ENCODE results near the gene PPTC7. TPM values are rescaled to one million over a fixed set of nuclear protein-coding genes. Genes with fewer than 3 reads are reported as not detected.
A peak's percentile ranks its signal among the peaks of the same experiment; 100 is the strongest.
"Not testable (repeated sequence)": the region's sequence is repeated elsewhere in the genome, so short reads cannot be mapped to it uniquely, and the experiment has no call there.

PPTC7 gene
- polyA plus RNA-seq, 6 donors from 2014 or later: 7.1 to 21.3 (median 15.9) TPM

DNA sequence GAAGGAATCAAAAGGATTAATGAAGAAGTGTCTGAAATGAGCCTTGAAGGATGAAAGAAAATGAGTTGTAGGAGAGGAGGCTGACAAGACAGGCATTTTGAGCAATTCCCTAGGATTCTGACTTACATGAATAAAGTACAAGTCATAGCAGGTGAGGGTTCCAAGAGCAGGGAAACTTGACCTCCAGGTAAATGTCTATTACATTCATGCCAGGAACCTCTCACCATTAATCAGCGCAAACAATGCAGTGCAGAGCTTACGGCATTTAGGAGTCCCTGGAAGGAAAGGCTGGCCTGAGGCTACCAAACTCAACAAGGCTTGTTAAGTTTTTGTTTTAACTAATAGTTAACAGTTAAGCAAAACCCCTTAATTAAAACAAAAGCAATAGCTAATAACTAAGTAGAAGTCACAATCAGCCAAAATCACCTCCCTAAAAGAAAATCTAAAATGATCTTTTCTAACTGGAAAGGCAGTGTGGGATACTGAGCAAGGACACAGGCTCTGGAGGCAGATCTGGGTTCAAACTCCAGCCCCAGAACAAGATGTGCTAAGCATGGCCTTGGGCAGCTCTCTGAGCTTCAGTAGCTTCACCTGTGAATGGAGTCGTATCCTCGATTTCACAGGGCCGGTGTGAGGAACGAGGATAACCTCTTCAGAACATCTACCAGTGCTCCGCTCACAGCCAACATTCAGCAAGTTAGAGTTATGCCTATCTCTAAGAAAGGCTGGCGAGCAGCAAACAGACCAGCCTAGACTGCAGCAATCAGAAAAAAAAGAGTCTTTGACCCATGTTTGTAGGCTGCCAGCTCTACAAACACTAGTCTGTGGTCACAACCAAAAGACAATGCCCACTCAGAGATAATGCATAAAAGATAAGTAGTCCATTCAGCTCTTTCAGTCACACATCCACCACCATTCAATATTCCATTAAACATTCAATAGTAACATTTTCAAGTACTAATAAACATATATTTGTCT is 16.9 kb downstream of the PPTC7 start:
- no peak for DNase-seq
- Mint-ChIP-seq H3K27ac (peak overlapping the region; percentile 49 to 97 (median 82)), H3K36me3 (peaks cover 7 to 8% of the 10 kb centered on the region in 2 donors), H3K4me3 (peak overlapping the region in 4 of 8 donors; percentile 1 to 70 (median 36)), H3K9me3 (peaks cover 0 to 16% (median 8%) of the 10 kb centered on the region in 7 donors), H3K4me1 (peaks cover 31 to 75% (median 64%) of the 10 kb centered on the region in 3 donors), H3K27me3 (no peaks in the 10 kb centered on the region)
- no peak for ATAC-seq (ENCODE audit: low read depth in 2 of 2)

DNA sequence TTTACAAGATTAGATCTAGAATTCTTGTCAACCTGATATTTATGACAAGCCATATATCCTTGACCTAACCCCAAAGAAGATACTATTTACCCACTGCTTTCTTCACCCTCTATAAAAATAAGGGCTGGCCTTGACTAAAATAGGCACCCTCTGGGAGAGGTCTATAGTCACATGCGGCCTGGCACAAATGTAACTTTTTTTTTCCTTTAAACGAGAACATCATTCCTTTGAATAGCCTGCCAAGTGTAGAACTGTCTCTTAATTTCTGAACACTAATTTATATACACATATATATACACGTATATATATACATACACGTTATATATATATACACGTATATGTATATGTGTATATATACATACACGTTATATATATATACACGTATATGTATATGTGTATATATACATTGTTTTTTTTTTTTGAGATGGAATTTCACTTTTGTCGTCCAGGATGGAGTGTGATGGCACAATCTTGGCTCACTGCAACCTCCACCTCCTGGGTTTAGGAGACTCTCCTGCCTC is 18.6 kb downstream of the PPTC7 start:
- Mint-ChIP-seq H3K9me3 (peaks cover 0 to 9% (median 3%) of the 10 kb centered on the region in 7 donors), H3K4me1 (peaks cover 40 to 90% (median 81%) of the 10 kb centered on the region in 3 donors), H3K27me3 (no peaks in the 10 kb centered on the region), H3K4me3 (peak overlapping the region in 1 of 8 donors; percentile 25), H3K36me3 (peaks cover 1 to 3% of the 10 kb centered on the region in 2 donors), H3K27ac (peak overlapping the region; percentile 90 to 99 (median 98))
- no peak for ATAC-seq (ENCODE audit: low read depth in 2 of 2)
- DNase-seq: no peak

DNA sequence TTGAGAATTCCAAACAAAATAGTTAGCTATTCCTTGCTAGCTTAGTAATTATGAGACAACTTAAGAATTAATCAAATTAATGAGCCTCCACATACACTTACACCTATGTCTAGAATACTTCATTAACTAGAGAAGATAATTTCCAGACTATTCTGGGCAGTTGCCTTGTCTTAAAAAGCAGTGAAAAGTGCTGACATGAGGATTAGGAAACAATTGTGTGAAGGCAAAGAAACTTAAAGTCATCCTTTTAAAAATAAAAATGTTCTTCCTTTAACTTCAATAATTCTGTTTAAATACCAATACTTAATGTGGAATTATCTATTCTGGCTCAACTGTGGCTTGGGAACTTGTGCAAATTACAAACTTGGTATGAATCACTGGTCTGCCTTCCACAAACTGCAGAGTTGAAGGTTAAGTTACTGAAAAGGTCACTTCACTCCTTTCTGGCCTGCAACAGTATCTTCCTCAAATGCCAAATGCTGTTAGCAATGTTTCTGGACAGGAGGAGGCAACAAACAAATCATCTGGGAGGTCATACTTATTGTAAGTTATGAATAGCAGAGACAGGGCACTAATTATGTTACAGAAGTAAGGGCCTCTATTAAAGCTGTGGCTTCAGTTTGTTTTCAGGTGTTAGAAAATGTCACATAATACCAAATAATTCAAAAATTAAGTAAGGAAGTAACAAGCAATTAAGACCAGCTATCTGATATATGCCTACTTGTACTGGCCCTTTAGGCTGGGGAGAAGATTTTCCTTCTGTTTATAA is 19.2 kb downstream of the PPTC7 start:
- Mint-ChIP-seq H3K27ac (peak overlapping the region; percentile 95 to 99 (median 98)), H3K4me1 (peaks cover 40 to 94% (median 84%) of the 10 kb centered on the region in 3 donors), H3K27me3 (no peaks in the 10 kb centered on the region), H3K4me3 (no peak overlapping the region), H3K9me3 (peaks cover 0 to 6% (median 0%) of the 10 kb centered on the region in 7 donors), H3K36me3 (no peaks in the 10 kb centered on the region)
- DNase-seq: no peak
- ATAC-seq (ENCODE audit: low read depth in 2 of 2): no peak

DNA sequence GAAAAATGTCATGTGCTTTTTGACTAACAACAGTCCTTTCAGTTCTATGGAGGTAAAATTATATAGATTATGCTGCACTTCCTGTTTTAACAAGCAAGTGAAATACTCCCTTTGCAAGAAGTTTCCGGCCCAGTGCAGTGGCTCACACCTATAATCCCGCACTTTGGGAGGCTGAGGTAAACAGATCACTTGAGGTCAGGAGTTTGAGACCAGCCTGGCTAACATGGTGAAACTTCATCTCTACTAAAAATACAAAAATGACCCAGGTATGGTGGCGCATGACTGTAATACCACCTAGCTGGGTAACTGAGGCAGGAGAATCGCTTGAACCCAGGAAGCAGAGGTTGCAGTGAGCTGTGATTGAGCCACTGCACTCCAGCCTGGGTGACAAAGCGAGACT is 20.7 kb downstream of the PPTC7 start:
- peak; percentile 57 for DNase-seq
- peak overlapping the region; percentile 64 to 89 (median 77) for H3K4me3 Mint-ChIP-seq
- peaks cover 43 to 95% (median 89%) of the 10 kb centered on the region in 3 donors for H3K4me1 Mint-ChIP-seq

DNA sequence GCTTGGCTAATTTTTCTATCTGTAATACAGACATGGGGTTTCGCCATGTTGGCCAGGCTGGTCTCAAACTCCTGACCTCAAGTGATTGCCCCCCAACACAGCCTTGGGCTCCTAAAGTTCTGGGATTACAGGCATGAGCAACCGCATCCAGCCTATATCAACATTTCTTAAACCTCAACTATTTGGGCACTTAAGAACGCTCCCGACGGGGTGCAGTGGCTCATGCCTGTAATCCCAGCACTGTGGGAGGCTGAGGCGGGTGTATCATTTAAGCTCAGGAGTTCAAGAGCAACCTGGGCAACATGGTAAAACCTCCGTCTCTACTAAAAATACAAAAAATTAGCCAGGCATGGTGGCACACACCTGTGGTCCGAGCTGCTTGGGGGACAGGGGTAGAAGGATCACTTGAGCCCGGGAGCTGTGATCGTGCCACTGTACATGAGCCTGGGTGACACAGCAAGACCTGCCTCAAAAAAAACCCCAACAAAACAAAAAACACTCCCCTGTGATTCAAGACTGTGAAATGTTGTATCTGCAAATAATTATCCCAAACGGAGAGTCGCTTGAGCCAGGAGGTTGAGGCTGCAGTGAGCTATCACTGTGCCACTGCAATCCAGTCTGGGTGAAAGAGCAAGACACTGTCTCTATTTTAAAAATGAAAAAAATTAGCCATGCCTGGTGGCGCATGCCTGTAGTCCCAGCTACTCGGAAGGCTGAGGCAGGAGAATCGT is 21.5 kb downstream of the PPTC7 start:
- no peak for DNase-seq
- peaks cover 0 to 9% (median 6%) of the 10 kb centered on the region in 7 donors for H3K9me3 Mint-ChIP-seq
- ATAC-seq (ENCODE audit: low read depth in 2 of 2): no peak
- no peaks in the 10 kb centered on the region for H3K27me3 Mint-ChIP-seq
- H3K4me1 Mint-ChIP-seq: peaks cover 40 to 94% (median 85%) of the 10 kb centered on the region in 3 donors
- peak overlapping the region in 5 of 6 donors; percentile 41 to 98 (median 95) for H3K27ac Mint-ChIP-seq
- peaks cover 9 to 12% of the 10 kb centered on the region in 2 donors for H3K36me3 Mint-ChIP-seq
- H3K4me3 Mint-ChIP-seq: peak overlapping the region in 6 of 8 donors; percentile 21 to 88 (median 64)

More for the DNA sequence above, 20.7 kb downstream of the PPTC7 start:
- not testable (repeated sequence) for H3K9me3 Mint-ChIP-seq, H3K27me3 Mint-ChIP-seq
- peak overlapping the region; percentile 95 to 99 (median 98) for H3K27ac Mint-ChIP-seq
- peaks cover 9 to 11% of the 10 kb centered on the region in 2 donors for H3K36me3 Mint-ChIP-seq
- ATAC-seq (ENCODE audit: low read depth in 2 of 2): peak; percentile 64 to 69

DNA sequence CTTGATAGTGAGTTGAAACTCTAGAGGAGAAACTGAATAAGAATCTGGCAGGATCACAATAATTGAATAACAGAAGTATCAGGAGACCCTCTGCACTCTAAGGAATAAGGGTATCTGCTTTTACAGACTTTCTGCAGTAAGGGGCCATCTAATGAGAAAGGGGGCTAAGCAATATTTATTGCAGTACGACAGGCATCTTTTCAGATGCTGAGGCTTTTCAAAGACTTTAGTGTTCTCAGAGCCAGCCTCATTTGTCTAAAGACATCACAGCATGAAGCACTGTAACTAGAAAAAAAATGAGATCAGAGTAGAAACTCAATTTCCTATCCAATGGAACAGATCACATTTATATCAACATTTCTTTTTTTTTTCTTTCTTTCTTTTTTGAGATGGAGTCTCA is 22.2 kb downstream of the PPTC7 start:
- peaks cover 9 to 12% of the 10 kb centered on the region in 2 donors for H3K36me3 Mint-ChIP-seq
- no peak for DNase-seq
- peaks cover 45 to 94% (median 86%) of the 10 kb centered on the region in 3 donors for H3K4me1 Mint-ChIP-seq

DNA sequence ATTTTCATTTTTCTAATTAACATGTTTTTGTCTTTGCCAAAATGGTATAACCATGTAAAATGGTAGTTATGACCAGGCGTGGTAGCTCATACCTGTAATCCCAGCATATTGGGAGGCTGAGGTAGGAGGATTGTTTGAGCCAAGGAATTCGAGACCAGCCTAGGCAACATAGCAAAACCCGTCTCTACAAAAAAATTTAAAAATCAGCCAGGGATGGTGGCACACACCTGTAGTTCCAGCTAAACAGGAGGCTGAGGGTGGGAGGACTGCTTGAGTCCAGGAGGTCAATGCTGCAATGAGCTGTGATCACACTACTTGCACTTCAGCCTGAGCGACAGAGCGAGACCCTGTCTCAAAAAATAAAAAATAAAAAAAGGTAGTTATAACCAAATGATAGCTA is 23.1 kb downstream of the PPTC7 start:
- Mint-ChIP-seq H3K27me3 (no peaks in the 10 kb centered on the region), H3K9me3 (peaks cover 0 to 9% (median 6%) of the 10 kb centered on the region in 7 donors), H3K4me1 (peaks cover 48 to 92% (median 86%) of the 10 kb centered on the region in 3 donors), H3K36me3 (peaks cover 9 to 12% of the 10 kb centered on the region in 2 donors), H3K27ac (peak overlapping the region in 4 of 6 donors; percentile 49 to 79 (median 64)), H3K4me3 (peak overlapping the region in 2 of 8 donors; percentile 51 to 75)
- no peak for ATAC-seq (ENCODE audit: low read depth in 2 of 2)
- DNase-seq: no peak

More for the DNA sequence above, 22.2 kb downstream of the PPTC7 start:
- no peak for ATAC-seq (ENCODE audit: low read depth in 2 of 2)
- peak overlapping the region; percentile 18 to 75 (median 45) for H3K27ac Mint-ChIP-seq
- H3K27me3 Mint-ChIP-seq: no peaks in the 10 kb centered on the region
- H3K4me3 Mint-ChIP-seq: peak overlapping the region in 4 of 8 donors; percentile 7 to 36 (median 18)
- H3K9me3 Mint-ChIP-seq: peaks cover 0 to 9% (median 6%) of the 10 kb centered on the region in 7 donors

DNA sequence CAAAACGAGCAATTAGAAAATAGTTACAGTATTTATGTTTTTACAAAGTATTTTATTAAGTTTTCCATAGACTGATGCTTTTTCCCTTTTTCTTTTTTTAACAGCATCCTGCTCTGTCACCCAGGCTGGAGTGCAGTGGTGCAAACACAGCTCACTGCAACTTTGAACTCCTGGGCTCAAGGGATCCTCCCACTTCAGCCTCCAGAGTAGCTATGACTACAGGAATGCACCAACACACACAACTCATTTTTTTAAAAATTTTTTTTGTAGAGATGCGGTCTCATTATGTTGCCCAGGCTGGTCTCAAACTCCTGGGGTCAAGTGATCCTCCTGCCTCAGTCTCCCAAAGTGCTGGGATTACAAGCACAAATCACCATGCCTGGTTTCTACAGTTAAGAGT is 24.2 kb downstream of the PPTC7 start:
- peaks cover 48 to 84% (median 83%) of the 10 kb centered on the region in 3 donors for H3K4me1 Mint-ChIP-seq
- H3K27ac Mint-ChIP-seq: peak overlapping the region in 3 of 6 donors; percentile 53 to 86 (median 63)
- not testable (repeated sequence) for H3K4me3 Mint-ChIP-seq

DNA sequence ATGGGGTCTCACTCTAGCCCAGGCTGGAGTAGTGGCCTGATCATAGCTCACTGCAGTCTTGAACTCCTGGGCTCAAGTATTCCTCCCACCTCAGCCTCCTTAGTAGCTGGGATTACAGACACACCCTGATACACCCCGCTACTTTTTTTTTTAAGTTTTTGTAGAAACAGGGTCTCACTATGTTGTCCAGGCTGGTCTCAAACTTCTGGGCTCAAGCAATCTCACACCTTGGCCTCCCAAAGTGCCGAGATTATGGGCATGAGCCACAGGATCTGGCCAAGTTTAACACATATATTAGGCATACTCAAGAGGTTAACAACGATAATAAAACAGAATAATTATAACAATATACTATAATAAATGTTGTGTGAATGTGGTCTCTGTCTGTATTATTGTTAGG is 25.8 kb downstream of the PPTC7 start:
- ATAC-seq (ENCODE audit: low read depth in 2 of 2): no peak
- Mint-ChIP-seq H3K36me3 (peaks cover 9 to 12% of the 10 kb centered on the region in 2 donors), H3K9me3 (peaks cover 0 to 9% (median 6%) of the 10 kb centered on the region in 7 donors), H3K27ac (peak overlapping the region in 3 of 6 donors; percentile 15 to 71 (median 62)), H3K4me3 (no peak overlapping the region), H3K27me3 (no peaks in the 10 kb centered on the region), H3K4me1 (peaks cover 47 to 76% (median 73%) of the 10 kb centered on the region in 3 donors)
- no peak for DNase-seq

More for the DNA sequence above, 24.2 kb downstream of the PPTC7 start:
- peaks cover 9 to 12% of the 10 kb centered on the region in 2 donors for H3K36me3 Mint-ChIP-seq
- ATAC-seq (ENCODE audit: low read depth in 2 of 2); H3K9me3 Mint-ChIP-seq; H3K27me3 Mint-ChIP-seq; DNase-seq: not testable (repeated sequence)

DNA sequence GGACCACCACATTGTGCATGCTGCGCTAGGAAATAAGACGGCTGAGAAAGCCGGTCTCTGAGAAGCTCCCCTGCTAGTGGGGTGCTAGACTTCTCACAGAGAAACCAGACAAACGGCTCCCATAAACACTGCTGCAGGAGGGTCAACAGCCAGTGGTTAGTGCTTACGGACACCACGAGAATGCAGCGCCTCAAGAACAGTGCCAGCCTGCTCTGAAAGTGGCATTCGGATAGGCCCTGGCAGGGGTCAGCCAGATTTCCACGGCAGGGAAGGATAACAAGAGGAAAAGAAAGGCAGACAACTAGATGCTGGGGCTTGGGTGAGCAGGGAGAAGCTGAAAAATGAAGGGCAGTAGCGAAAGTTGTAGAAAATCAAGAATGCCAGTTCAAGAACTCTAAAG is 26.4 kb downstream of the PPTC7 start:
- Mint-ChIP-seq H3K9me3 (peaks cover 0 to 9% (median 6%) of the 10 kb centered on the region in 7 donors), H3K27me3 (no peaks in the 10 kb centered on the region), H3K36me3 (peaks cover 9 to 12% of the 10 kb centered on the region in 2 donors), H3K4me1 (peaks cover 50 to 76% (median 74%) of the 10 kb centered on the region in 3 donors), H3K27ac (peak overlapping the region in 3 of 6 donors; percentile 61 to 86 (median 78)), H3K4me3 (peak overlapping the region in 2 of 8 donors; percentile 4 to 63)
- no peak for DNase-seq
- no peak for ATAC-seq (ENCODE audit: low read depth in 2 of 2)

DNA sequence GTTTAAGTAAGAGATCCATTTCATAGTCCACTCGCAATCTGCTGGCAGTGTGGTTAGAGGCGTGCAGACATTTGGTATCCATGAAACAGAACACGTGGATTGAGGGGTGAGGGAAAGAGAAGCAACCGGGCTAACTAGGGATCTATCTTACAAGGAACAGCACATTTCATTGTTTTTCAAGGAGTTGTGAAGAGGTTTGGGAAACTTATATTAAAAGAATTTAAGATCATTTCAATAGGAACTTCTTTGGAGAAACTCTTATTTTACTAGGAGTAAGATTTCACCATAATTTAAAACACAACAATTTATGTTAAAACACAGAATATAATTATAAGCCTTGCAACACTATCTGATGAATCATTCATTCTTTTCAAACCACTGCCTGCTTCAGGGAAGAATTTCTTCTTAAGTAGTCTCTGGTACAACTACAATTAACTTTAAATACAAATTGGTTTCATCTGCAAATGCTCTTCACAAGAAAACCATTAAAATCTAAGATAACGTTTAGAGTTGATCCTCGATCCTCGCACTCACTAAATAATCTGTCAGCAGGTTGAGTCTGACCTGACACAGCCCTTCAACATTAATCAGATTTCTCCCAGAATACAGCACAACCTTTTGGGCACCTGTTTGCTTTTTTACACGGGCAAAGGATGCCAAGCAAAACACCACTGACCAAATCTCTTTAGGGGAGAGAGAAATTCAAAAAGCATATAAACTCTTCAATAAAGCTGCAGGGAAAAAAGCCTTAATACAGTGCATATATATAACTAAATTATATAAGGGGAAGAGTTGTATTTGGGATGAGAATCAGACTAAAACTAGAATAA is 27.3 kb downstream of the PPTC7 start:
- DNase-seq (no peak), ATAC-seq (ENCODE audit: low read depth in 2 of 2) (no peak)
- Mint-ChIP-seq H3K27ac (peak overlapping the region in 3 of 6 donors; percentile 27 to 78 (median 56)), H3K36me3 (peaks cover 12% of the 10 kb centered on the region in 2 donors), H3K9me3 (peaks cover 0 to 9% (median 6%) of the 10 kb centered on the region in 7 donors), H3K4me1 (peaks cover 44 to 74% (median 66%) of the 10 kb centered on the region in 3 donors), H3K4me3 (no peak overlapping the region), H3K27me3 (no peaks in the 10 kb centered on the region)
